ENCODE data around the gene DBT. TPM values are rescaled to one million over a fixed set of nuclear protein-coding genes. Genes with fewer than 3 reads are reported as not detected.

Gene DBT
- total and polyA plus RNA-seq, 10 of the 15 experiments (the other 5 are each of a cell fraction or from before 2014, with no cell fraction given), result 2.1 to 15.9 (median 6.9) TPM

- no peak overlapping the region for H3K4me3 ChIP-seq
- POLR2A ChIA-PET, result interaction anchor here (0.6 to 2.1 kb wide), 2 partner anchors 9 to 1249 kb away, joined by 3 to 7 read pairs; partner anchors contain the start of gene DBT
- SMC1A ChIA-PET (ENCODE audit: uncharacterized antibody, unreplicated experiment), result no interaction called here
- RAD21 ChIA-PET (ENCODE audit: unreplicated experiment), result interaction anchor here (0.7 to 0.8 kb wide), 2 partner anchors 9 to 366 kb away, joined by 3 read pairs; partner anchors contain the start of gene DBT
- no peaks in the 10 kb centered on the region for H3K4me1 ChIP-seq (ENCODE audit: control insufficient read depth, insufficient read depth, low read length)
- intact Hi-C loops (cut with micrococcal nuclease; ENCODE audit: unreplicated experiment), result no loop called here
- H3K27ac ChIP-seq (ENCODE audit: control insufficient read depth, insufficient read depth), result no peak overlapping the region
- H3K4me2 ChIP-seq (ENCODE audit: control insufficient read depth, insufficient read depth), result no peak overlapping the region
- DNase-seq (ENCODE audit: low read depth, low spot score) (no peak), FAIRE-seq (peak; percentile 35), ATAC-seq (no peak)
- CTCF ChIA-PET, result no interaction called here
- no peaks in the 10 kb centered on the region for H3K9me3 ChIP-seq (replicated peaks; ENCODE audit: control insufficient read depth, insufficient read depth, low read length)
- TF ChIP-seq ZZZ3 (IDR thresholded peaks at IDR 0.05; ENCODE audit: control insufficient read depth, insufficient read length, low read depth) (no peak), POLR2AphosphoS2 (IDR thresholded peaks at IDR 0.05; ENCODE audit: low read depth, low read length) (no peak), ZNF24 (IDR thresholded peaks at IDR 0.05) (no peak), BCL3 (IDR thresholded peaks at IDR 0.05; ENCODE audit: borderline replicate concordance, insufficient read depth, low read depth, low read length, poor library complexity, severe bottlenecking) (no peak)
- no peak overlapping the region for H3K9ac ChIP-seq (ENCODE audit: control insufficient read depth, insufficient read depth, low read length)
- no TSS peak for BruUV-seq (replicated peaks)
- in situ Hi-C loops (cut with MboI), result no loop called here
- H3K36me3 ChIP-seq (ENCODE audit: control insufficient read depth in 2 of 2, insufficient read depth in 2 of 2, low read length in 1 of 2), result no peaks in the 10 kb centered on the region; a peak in 2 of 4 replicates
- H3K79me2 ChIP-seq (ENCODE audit: control insufficient read depth, insufficient read depth, low read length), result peaks cover 5% of the 10 kb centered on the region
- no peaks in the 10 kb centered on the region for H4K20me1 ChIP-seq (ENCODE audit: control insufficient read depth, insufficient read depth)
- no peak overlapping the region for H2AFZ ChIP-seq (ENCODE audit: control insufficient read depth, low read depth, low read length)
- H3K27me3 ChIP-seq (replicated peaks in 1 of 2; ENCODE audit: control insufficient read depth in 2 of 2, insufficient read depth in 2 of 2, low read length in 1 of 2), result no peaks in the 10 kb centered on the region
Measured at GRCh38 chr1:100239961-100240360, 9.7 kb downstream of the DBT start.

GRCh38 chr1:100237091-100237490 is 12.5 kb downstream of the DBT start:
- Histone ChIP-seq H4K20me1 (ENCODE audit: control insufficient read depth, insufficient read depth) (no peaks in the 10 kb centered on the region), H3K4me3 (no peak overlapping the region), H3K27ac (ENCODE audit: control insufficient read depth, insufficient read depth) (no peak overlapping the region), H3K27me3 (replicated peaks in 1 of 2; ENCODE audit: control insufficient read depth in 2 of 2, insufficient read depth in 2 of 2, low read length in 1 of 2) (no peaks in the 10 kb centered on the region), H3K79me2 (ENCODE audit: control insufficient read depth, insufficient read depth, low read length) (no peaks in the 10 kb centered on the region), H2AFZ (ENCODE audit: control insufficient read depth, low read depth, low read length) (no peak overlapping the region), H3K9ac (ENCODE audit: control insufficient read depth, insufficient read depth, low read length) (no peak overlapping the region), H3K4me1 (ENCODE audit: control insufficient read depth, insufficient read depth, low read length) (no peaks in the 10 kb centered on the region), H3K4me2 (ENCODE audit: control insufficient read depth, insufficient read depth) (no peak overlapping the region), H3K36me3 (ENCODE audit: control insufficient read depth in 2 of 2, insufficient read depth in 2 of 2, low read length in 1 of 2) (peaks cover 0 to 3% of the 10 kb centered on the region in 2 experiments; a peak in 3 of 4 replicates), H3K9me3 (replicated peaks; ENCODE audit: control insufficient read depth, insufficient read depth, low read length) (no peaks in the 10 kb centered on the region)
- FAIRE-seq (no peak), DNase-seq (ENCODE audit: low read depth, low spot score) (no peak), ATAC-seq (no peak)
- ChIA-PET SMC1A (ENCODE audit: uncharacterized antibody, unreplicated experiment) (interaction anchor here (1.0 to 1.7 kb wide), 2 partner anchors 9 to 103 kb away, joined by 3 read pairs; no protein-coding TSS in a partner anchor), POLR2A (interaction anchor here (0.6 kb wide), 1 partner anchor 160 kb away, joined by 3 read pairs; no protein-coding TSS in a partner anchor), CTCF (interaction anchor here (2.4 kb wide), 1 partner anchor 221 kb away, joined by 9 read pairs; no protein-coding TSS in a partner anchor), RAD21 (ENCODE audit: unreplicated experiment) (no interaction called here)
- WGBS (ENCODE audit: insufficient coverage, insufficient replicate concordance, low lambda C conversion rate, missing lambda C conversion rate), result 96% methylated on average over 3 of the region's 3 CpGs
- intact Hi-C loops (cut with micrococcal nuclease; ENCODE audit: unreplicated experiment), result no loop called here
- no TSS peak for BruUV-seq (replicated peaks)
- in situ Hi-C loops (cut with MboI), result no loop called here
- TF ChIP-seq ZNF622 (IDR thresholded peaks at IDR 0.05) (no peak), RELB (IDR thresholded peaks at IDR 0.05; ENCODE audit: low read depth) (no peak), PAX5 (IDR thresholded peaks at IDR 0.05; ENCODE audit: borderline replicate concordance, low read depth, low read length) (no peak), E2F8 (IDR thresholded peaks at IDR 0.05; ENCODE audit: low read depth, partially characterized antibody) (no peak), MTA3 (IDR thresholded peaks at IDR 0.05; ENCODE audit: borderline replicate concordance, low read length) (no peak), ASH2L (IDR thresholded peaks at IDR 0.05; ENCODE audit: borderline replicate concordance, low read depth) (no peak), ZZZ3 (IDR thresholded peaks at IDR 0.05; ENCODE audit: control insufficient read depth, insufficient read length, low read depth) (no peak)
